Lung (tissue), 12 donors: ENCODE measurements around the gene CLCN1. TPM values are rescaled to one million over a fixed set of nuclear protein-coding genes. Genes with fewer than 3 reads are reported as not detected.
A peak's percentile ranks its signal among the peaks of the same experiment; 100 is the strongest.

Experiments
- ATAC-seq: fragments of 200-7000 bp; cut with Tn5 transposase; one replicate; pipeline ENCODE4 v1.9.1; 2020; ENCODE audit warnings: moderate number of reproducible peaks; ENCODE audit not compliant: insufficient read depth, low FRiP score
- DNase-seq, 3 donors: peaks; one replicate each; pipeline ENCODE4 v3.0.0-alpha.2; 2013 to 2017
- H3K27ac ChIP-seq, 2 donors: one replicate each; pipeline ENCODE4 v1.5.1; 2013; ENCODE audit warnings: mild to moderate bottlenecking in 2 of 2, moderate library complexity in 2 of 2, control low read depth in 1 of 2, inconsistent platforms in 1 of 2, low read depth in 1 of 2, low read length in 1 of 2
- H3K27me3 ChIP-seq, 3 donors: one replicate each; pipeline ENCODE4 v1.5.1; 2013; ENCODE audit warnings: low read length in 2 of 3; ENCODE audit not compliant: control insufficient read depth in 3 of 3, insufficient read depth in 3 of 3
- H3K36me3 ChIP-seq, 4 donors: one replicate each; pipeline ENCODE4 v1.5.1; 2013; ENCODE audit warnings: low read length in 4 of 4, mild to moderate bottlenecking in 1 of 4, moderate library complexity in 1 of 4; ENCODE audit not compliant: control insufficient read depth in 4 of 4, insufficient read depth in 4 of 4
- H3K4me1 ChIP-seq, 5 donors: one replicate each; pipeline ENCODE4 v1.5.1; 2013; ENCODE audit warnings: low read length in 5 of 5, mild to moderate bottlenecking in 2 of 5, moderate library complexity in 1 of 5; ENCODE audit not compliant: control insufficient read depth in 5 of 5, insufficient read depth in 5 of 5
- H3K4me3 ChIP-seq: one replicate; pipeline ENCODE4 v1.5.1; 2013; ENCODE audit warnings: mild to moderate bottlenecking, control low read depth, moderate library complexity
- H3K9ac ChIP-seq, 2 donors: one replicate each; pipeline ENCODE4 v1.5.1; 2013; ENCODE audit warnings: low read length in 2 of 2, control low read depth in 1 of 2; ENCODE audit not compliant: insufficient read depth in 1 of 2
- H3K9me3 ChIP-seq, 4 donors: one replicate each; pipeline ENCODE4 v1.5.1; 2013; ENCODE audit warnings: low read length in 3 of 4, mild to moderate bottlenecking in 1 of 4, moderate library complexity in 1 of 4; ENCODE audit not compliant: control insufficient read depth in 4 of 4, insufficient read depth in 3 of 4
- CTCF ChIP-seq: IDR thresholded peaks from 2 replicates; pipeline ENCODE4 v1.5.1; 2012; ENCODE audit warnings: mild to moderate bottlenecking; ENCODE audit errors: control extremely low read depth, extremely low read depth
- WGBS, 2 donors: extraction: QIAGEN DNeasy Blood & Tissue Kit; methylation state at CpG; one replicate each; pipeline ENCODE4 v1.1.7; 2013; 5-methylcytosine and 5-hydroxymethylcytosine counted together
- polyA plus RNA-seq, 2 donors: library from polyadenylated mRNA; stranded (reverse); fragments of 200-250 nt; gene quantifications; one replicate each; pipeline ENCODE4 v1.2.1, GENCODE V29; 2013
- total RNA-seq, 2 donors: library from RNA; depleted of rRNA in 1 of 2; stranded (reverse); fragments of >200 nt in 1 of 2; gene quantifications; one replicate each; pipeline ENCODE4 v1.2.1, GENCODE V29; 2014 to 2021
- donor health status: control.
- donor health status: control.
- donor health status: Bipolar disorder and iron deficiency.
- donor health status: healthy.
- donor health status: DM: yes; HTN: yes; CAD: no.

CLCN1 gene
- total and polyA plus RNA-seq, 4 donors, result 0.06 to 0.18 TPM; not detected in 2

- 76 to 79% methylated on average over 8 of the region's 8 CpGs for WGBS, 2 donors
- H3K9ac ChIP-seq, result no peak overlapping the region
- peak; percentile 40 for TF ChIP-seq CTCF
- ATAC-seq, result no peak
- DNase-seq, result no peak
- H3K4me1 ChIP-seq, result peaks cover 0 to 5% (median 3%) of the 10 kb centered on the region in 5 donors
- H3K36me3 ChIP-seq, result peaks cover 41 to 74% (median 58%) of the 10 kb centered on the region in 4 donors
- no peaks in the 10 kb centered on the region for H3K27me3 ChIP-seq
- H3K27ac ChIP-seq, result peak overlapping the region in 1 of 2 donors; percentile 32
- no peaks in the 10 kb centered on the region for H3K9me3 ChIP-seq
- no peak overlapping the region for H3K4me3 ChIP-seq
Observed at GRCh38 chr7:143299840-143300239, 16.1 kb upstream of the CLCN1 start.

GRCh38 chr7:143300959-143301935 lies 14.7 kb upstream of the CLCN1 start:
- ATAC-seq (peak; percentile 81), DNase-seq (peak in 2 of 3 donors; percentile 33 to 52)
- Histone ChIP-seq H3K4me1 (peaks cover 0 to 4% (median 3%) of the 10 kb centered on the region in 5 donors), H3K9me3 (no peaks in the 10 kb centered on the region), H3K27ac (peak overlapping the region in 1 of 2 donors; percentile 71), H3K4me3 (no peak overlapping the region), H3K9ac (no peak overlapping the region), H3K27me3 (no peaks in the 10 kb centered on the region), H3K36me3 (peaks cover 39 to 72% (median 55%) of the 10 kb centered on the region in 4 donors)
- WGBS, 2 donors, result 26 to 48% methylated on average over 8 of the region's 8 CpGs
- no peak for TF ChIP-seq CTCF

DNA sequence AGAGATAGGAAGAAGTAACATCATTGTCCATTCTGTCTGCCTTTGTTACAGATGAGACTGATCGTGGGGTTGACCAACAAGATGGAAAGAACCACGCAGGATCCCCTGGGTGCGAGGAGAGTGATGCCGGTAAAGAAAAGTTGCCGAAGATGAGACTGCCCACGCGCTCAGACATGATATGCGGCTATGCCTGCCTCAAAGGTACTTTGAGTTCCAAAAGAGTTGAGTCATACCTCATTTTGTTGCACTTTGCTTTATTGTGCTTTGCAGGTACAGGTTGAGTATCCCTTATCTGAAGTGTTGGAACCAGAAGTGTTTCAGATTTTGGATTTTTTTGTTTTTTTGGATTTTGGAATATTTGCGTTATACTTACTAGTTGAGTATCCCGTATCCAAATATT lies 12.2 kb upstream of the CLCN1 start:
- no peak for ATAC-seq
- no peak overlapping the region for H3K27ac ChIP-seq
- no peak for DNase-seq
- no peaks in the 10 kb centered on the region for H3K9me3 ChIP-seq
- no peaks in the 10 kb centered on the region for H3K27me3 ChIP-seq
- 95 to 98% methylated on average over 10 of the region's 10 CpGs for WGBS, 2 donors
- H3K9ac ChIP-seq, result no peak overlapping the region
- no peak overlapping the region for H3K4me3 ChIP-seq
- peaks cover 39 to 78% (median 52%) of the 10 kb centered on the region in 4 donors for H3K36me3 ChIP-seq
- TF ChIP-seq CTCF, result no peak
- peaks cover 0 to 4% (median 0%) of the 10 kb centered on the region in 5 donors for H3K4me1 ChIP-seq
